ENCODE results near the gene TMEM248. TPM values are rescaled to one million over a fixed set of nuclear protein-coding genes. Genes with fewer than 3 reads are reported as not detected.

Gene TMEM248
- polyA plus RNA-seq, 1 donor from 2014 or later: 41.8 TPM

DNA sequence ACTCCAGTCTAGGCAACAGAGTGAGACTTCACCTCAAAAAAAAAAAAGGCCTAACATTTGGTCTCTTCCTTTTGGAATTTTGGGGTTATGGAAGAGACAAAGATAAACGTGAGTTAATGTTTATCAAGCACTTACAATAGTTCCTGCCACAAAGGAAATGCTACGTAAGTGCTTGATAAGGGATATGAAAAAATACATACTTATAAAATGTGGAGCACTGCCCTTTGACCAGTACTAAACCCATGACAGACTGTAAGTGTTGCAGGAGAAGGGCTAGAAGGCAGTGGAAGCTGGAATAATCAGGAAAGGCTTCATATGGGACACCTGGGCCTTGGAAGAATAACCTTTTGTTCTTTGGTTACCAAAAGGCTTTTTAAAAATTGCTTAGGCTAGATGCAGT lies 25.5 kb downstream of the TMEM248 start (continued):
- TF ChIP-seq EZH2 (IDR thresholded peaks at IDR 0.05; ENCODE audit: borderline replicate concordance, insufficient read depth, low read length, poor library complexity, severe bottlenecking) (no peak), POLR2AphosphoS5 (IDR thresholded peaks at IDR 0.05) (no peak), RAD21 (conservative IDR thresholded peaks at IDR 0.05) (no peak)

DNA sequence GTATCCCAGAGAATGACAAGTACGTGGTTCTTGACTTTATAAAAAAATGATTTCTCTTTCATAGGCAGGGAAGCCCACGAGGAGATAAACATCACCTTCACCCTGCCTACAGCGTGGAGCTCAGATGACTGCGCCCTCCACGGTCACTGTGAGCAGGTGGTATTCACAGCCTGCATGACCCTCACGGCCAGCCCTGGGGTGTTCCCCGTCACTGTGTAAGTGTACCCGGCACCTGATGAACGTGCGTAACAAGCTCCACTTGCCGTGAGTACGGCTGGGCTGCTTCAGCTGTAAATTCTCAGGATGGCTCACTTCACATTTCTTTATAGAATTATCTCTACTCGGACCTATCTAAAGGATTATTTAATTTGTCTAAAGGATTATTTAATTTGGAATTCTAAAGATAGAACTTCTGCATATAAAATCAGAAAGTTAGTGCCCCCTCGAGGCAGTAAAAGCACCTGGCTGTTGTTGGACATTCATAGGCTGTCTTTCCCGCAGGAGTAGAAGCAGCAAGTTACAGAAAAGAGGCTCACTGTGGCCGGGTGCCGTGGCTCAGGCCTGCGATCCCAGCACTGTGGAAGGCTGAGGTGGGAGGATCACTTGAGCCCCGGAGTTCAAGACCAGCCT lies 27.6 kb downstream of the TMEM248 start:
- no peak for TF ChIP-seq TAF1 (IDR thresholded peaks at IDR 0.05; ENCODE audit: low read depth)
- H3K9me2 ChIP-seq (ENCODE audit: insufficient read depth, low read length): no peaks in the 10 kb centered on the region

DNA sequence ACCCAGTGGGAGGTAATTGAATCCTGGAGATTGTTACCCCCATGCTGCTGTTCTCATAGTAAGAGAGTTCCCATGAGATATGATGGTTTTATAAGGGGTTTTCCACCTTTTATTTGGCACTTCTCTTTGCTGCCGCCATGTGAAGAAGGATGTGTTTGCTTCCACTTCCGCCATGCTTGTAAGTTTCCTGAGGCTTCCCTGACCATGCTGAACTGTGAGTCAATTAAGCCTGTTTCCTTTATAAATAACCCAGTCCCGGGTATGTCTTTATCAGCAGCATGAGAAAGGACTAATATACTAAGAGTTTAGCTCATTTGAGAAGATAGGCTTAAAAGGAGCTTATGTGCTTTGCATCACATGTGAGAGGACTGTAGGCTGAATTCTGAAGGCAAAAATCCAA lies 29.3 kb downstream of the TMEM248 start:
- Histone ChIP-seq H3K4me3 (ENCODE audit: low read length) (no peak overlapping the region), H3F3A (ENCODE audit: insufficient read depth, low read length, poor library complexity, severe bottlenecking) (no peaks in the 10 kb centered on the region), H3K9me3 (ENCODE audit: low read length) (no peaks in the 10 kb centered on the region), H4K20me1 (ENCODE audit: insufficient read depth) (no peaks in the 10 kb centered on the region), H3K4me2 (ENCODE audit: low read length) (no peak overlapping the region), H3K9me2 (ENCODE audit: insufficient read depth, low read length) (no peaks in the 10 kb centered on the region), H3K79me2 (replicated peaks; ENCODE audit: insufficient read depth, low read length) (no peaks in the 10 kb centered on the region), H3K9ac (ENCODE audit: low read length) (no peak overlapping the region), H3K27ac (ENCODE audit: low read length) (no peak overlapping the region), H3K27me3 (ENCODE audit: insufficient read depth, low read depth, low read length) (no peaks in the 10 kb centered on the region), H3K36me3 (ENCODE audit: insufficient read depth, low read length) (peaks cover 4% of the 10 kb centered on the region), H2AFZ (ENCODE audit: low read depth, low read length) (no peak overlapping the region)
- no peak for TF ChIP-seq SMC3 (conservative IDR thresholded peaks at IDR 0.05; ENCODE audit: poor library complexity)
- no peak for TF ChIP-seq MXI1 (conservative IDR thresholded peaks at IDR 0.05; ENCODE audit: poor library complexity, severe bottlenecking)
- no peak for TF ChIP-seq RAD21 (conservative IDR thresholded peaks at IDR 0.05)
- no peak for TF ChIP-seq TAF1 (IDR thresholded peaks at IDR 0.05; ENCODE audit: low read depth)
- no peak for TF ChIP-seq EZH2 (IDR thresholded peaks at IDR 0.05; ENCODE audit: borderline replicate concordance, insufficient read depth, low read length, poor library complexity, severe bottlenecking)
- TF ChIP-seq EP300 (conservative IDR thresholded peaks at IDR 0.05; ENCODE audit: poor library complexity, severe bottlenecking): no peak
- TF ChIP-seq, protein P1, sequence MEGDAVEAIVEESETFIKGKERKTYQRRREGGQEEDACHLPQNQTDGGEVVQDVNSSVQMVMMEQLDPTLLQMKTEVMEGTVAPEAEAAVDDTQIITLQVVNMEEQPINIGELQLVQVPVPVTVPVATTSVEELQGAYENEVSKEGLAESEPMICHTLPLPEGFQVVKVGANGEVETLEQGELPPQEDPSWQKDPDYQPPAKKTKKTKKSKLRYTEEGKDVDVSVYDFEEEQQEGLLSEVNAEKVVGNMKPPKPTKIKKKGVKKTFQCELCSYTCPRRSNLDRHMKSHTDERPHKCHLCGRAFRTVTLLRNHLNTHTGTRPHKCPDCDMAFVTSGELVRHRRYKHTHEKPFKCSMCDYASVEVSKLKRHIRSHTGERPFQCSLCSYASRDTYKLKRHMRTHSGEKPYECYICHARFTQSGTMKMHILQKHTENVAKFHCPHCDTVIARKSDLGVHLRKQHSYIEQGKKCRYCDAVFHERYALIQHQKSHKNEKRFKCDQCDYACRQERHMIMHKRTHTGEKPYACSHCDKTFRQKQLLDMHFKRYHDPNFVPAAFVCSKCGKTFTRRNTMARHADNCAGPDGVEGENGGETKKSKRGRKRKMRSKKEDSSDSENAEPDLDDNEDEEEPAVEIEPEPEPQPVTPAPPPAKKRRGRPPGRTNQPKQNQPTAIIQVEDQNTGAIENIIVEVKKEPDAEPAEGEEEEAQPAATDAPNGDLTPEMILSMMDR (IDR thresholded peaks at IDR 0.05; ENCODE audit: poor library complexity, severe bottlenecking): no peak
- TF ChIP-seq, protein P2, sequence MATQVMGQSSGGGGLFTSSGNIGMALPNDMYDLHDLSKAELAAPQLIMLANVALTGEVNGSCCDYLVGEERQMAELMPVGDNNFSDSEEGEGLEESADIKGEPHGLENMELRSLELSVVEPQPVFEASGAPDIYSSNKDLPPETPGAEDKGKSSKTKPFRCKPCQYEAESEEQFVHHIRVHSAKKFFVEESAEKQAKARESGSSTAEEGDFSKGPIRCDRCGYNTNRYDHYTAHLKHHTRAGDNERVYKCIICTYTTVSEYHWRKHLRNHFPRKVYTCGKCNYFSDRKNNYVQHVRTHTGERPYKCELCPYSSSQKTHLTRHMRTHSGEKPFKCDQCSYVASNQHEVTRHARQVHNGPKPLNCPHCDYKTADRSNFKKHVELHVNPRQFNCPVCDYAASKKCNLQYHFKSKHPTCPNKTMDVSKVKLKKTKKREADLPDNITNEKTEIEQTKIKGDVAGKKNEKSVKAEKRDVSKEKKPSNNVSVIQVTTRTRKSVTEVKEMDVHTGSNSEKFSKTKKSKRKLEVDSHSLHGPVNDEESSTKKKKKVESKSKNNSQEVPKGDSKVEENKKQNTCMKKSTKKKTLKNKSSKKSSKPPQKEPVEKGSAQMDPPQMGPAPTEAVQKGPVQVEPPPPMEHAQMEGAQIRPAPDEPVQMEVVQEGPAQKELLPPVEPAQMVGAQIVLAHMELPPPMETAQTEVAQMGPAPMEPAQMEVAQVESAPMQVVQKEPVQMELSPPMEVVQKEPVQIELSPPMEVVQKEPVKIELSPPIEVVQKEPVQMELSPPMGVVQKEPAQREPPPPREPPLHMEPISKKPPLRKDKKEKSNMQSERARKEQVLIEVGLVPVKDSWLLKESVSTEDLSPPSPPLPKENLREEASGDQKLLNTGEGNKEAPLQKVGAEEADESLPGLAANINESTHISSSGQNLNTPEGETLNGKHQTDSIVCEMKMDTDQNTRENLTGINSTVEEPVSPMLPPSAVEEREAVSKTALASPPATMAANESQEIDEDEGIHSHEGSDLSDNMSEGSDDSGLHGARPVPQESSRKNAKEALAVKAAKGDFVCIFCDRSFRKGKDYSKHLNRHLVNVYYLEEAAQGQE (IDR thresholded peaks at IDR 0.05; ENCODE audit: borderline replicate concordance): no peak
- TF ChIP-seq POLR2AphosphoS5 (IDR thresholded peaks at IDR 0.05): no peak

More for the DNA sequence above, 27.6 kb downstream of the TMEM248 start:
- H3K9ac ChIP-seq (ENCODE audit: low read length): no peak overlapping the region
- no peak overlapping the region for H3K4me2 ChIP-seq (ENCODE audit: low read length)
- no peak overlapping the region for H3K27ac ChIP-seq (ENCODE audit: low read length)
- no peaks in the 10 kb centered on the region for H3K9me3 ChIP-seq (ENCODE audit: low read length)
- H3K79me2 ChIP-seq (replicated peaks; ENCODE audit: insufficient read depth, low read length): no peaks in the 10 kb centered on the region
- H3K4me3 ChIP-seq (ENCODE audit: low read length): no peak overlapping the region
- H3F3A ChIP-seq (ENCODE audit: insufficient read depth, low read length, poor library complexity, severe bottlenecking): no peaks in the 10 kb centered on the region
- no peak overlapping the region for H2AFZ ChIP-seq (ENCODE audit: low read depth, low read length)
- no peaks in the 10 kb centered on the region for H4K20me1 ChIP-seq (ENCODE audit: insufficient read depth)
- no peaks in the 10 kb centered on the region for H3K27me3 ChIP-seq (ENCODE audit: insufficient read depth, low read depth, low read length)
- H3K36me3 ChIP-seq (ENCODE audit: insufficient read depth, low read length): no peaks in the 10 kb centered on the region
